SK-N-SH treated with all-trans-retinoic acid at 6 μM for 48 hours (cell line): ENCODE data around the gene RPL19.

Source experiments
- ATAC-seq: fragments of 200-7000 bp; cut with Tn5 transposase; 3 replicates; pipeline ENCODE4 v1.9.1; 2020; ENCODE audit warnings: mild to moderate bottlenecking, moderate library complexity
- ARNTL ChIP-seq: fragments of 450-650 bp; formaldehyde crosslinking; IDR thresholded peaks from 2 replicates; pipeline ENCODE4 v1.5.0; 2020; ENCODE audit warnings: low read depth, mild to moderate bottlenecking, moderate library complexity, borderline replicate concordance
- CSDC2 ChIP-seq: fragments of 250-450 bp; sonication (Bioruptor Pico); IDR thresholded peaks from 2 replicates; pipeline ENCODE4 v1.5.0; 2020; ENCODE audit warnings: mild to moderate bottlenecking, moderate library complexity
- ESRRG ChIP-seq: fragments of 250-450 bp; sonication (Bioruptor Pico); IDR thresholded peaks from 2 replicates; pipeline ENCODE4 v1.6.1; 2021; ENCODE audit warnings: mild to moderate bottlenecking
- GLIS3 ChIP-seq: fragments of 250-450 bp; sonication (Bioruptor Pico); IDR thresholded peaks from 2 replicates; pipeline ENCODE4 v1.5.0; 2020; ENCODE audit warnings: mild to moderate bottlenecking, moderate library complexity
- OSR1 ChIP-seq: fragments of 250-450 bp; sonication (Bioruptor Pico); IDR thresholded peaks from 2 replicates; pipeline ENCODE4 v1.8.0; 2022; ENCODE audit warnings: moderate library complexity, mild to moderate bottlenecking, inconsistent platforms
- RARB ChIP-seq: fragments of 250-450 bp; sonication (Bioruptor Pico); IDR thresholded peaks from 2 replicates; pipeline ENCODE4 v1.8.0; 2021; ENCODE audit warnings: mild to moderate bottlenecking, moderate library complexity
- SNAI2 ChIP-seq: fragments of 250-450 bp; sonication (Bioruptor Pico); IDR thresholded peaks from 2 replicates; pipeline ENCODE4 v1.5.0; 2020; ENCODE audit warnings: mild to moderate bottlenecking, moderate library complexity
- TOX ChIP-seq: fragments of 250-450 bp; sonication (Bioruptor Pico); IDR thresholded peaks from 2 replicates; pipeline ENCODE4 v1.8.0; 2021; ENCODE audit warnings: mild to moderate bottlenecking, moderate library complexity, borderline replicate concordance
- ZC3H10 ChIP-seq: fragments of 250-450 bp; sonication (Bioruptor Pico); IDR thresholded peaks from 2 replicates; pipeline ENCODE4 v1.5.1; 2021; ENCODE audit warnings: mild to moderate bottlenecking, moderate library complexity
- ZFP30 ChIP-seq: fragments of 450-650 bp; formaldehyde crosslinking; IDR thresholded peaks from 2 replicates; pipeline ENCODE4 v1.5.0; 2022; ENCODE audit warnings: mild to moderate bottlenecking, moderate library complexity
- ZNF565 ChIP-seq: fragments of 450-650 bp; formaldehyde crosslinking; conservative IDR thresholded peaks from 2 replicates; pipeline ENCODE4 v1.5.0; 2020; ENCODE audit warnings: low read depth, mild to moderate bottlenecking, moderate library complexity
- ZNF8 ChIP-seq: fragments of 450-650 bp; formaldehyde crosslinking; IDR thresholded peaks from 2 replicates; pipeline ENCODE4 v1.5.0; 2020; ENCODE audit warnings: mild to moderate bottlenecking, moderate library complexity
- TF ChIP-seq, protein P1 (sequence below): fragments of 250-450 bp; sonication (Bioruptor Pico); IDR thresholded peaks from 2 replicates; pipeline ENCODE4 v1.8.0; 2021; ENCODE audit warnings: low read depth, mild to moderate bottlenecking, moderate library complexity, borderline replicate concordance
- TF ChIP-seq, protein P2 (sequence below): fragments of 250-450 bp; sonication (Bioruptor Pico); IDR thresholded peaks from 2 replicates; pipeline ENCODE4 v1.5.0; 2020; ENCODE audit warnings: mild to moderate bottlenecking, moderate library complexity
- TF ChIP-seq, protein P3 (sequence below): fragments of 250-450 bp; sonication (Bioruptor Pico); IDR thresholded peaks from 2 replicates; pipeline ENCODE4 v1.8.0; 2020; ENCODE audit warnings: mild to moderate bottlenecking, moderate library complexity, borderline replicate concordance
- TF ChIP-seq, protein P4 (sequence below): fragments of 250-450 bp; sonication (Bioruptor Pico); IDR thresholded peaks from 2 replicates; pipeline ENCODE4 v1.5.1; 2021; ENCODE audit warnings: mild to moderate bottlenecking, moderate library complexity

Gene RPL19

GRCh38 chr17:39225308-39225958 lies 25.4 kb downstream of the RPL19 start, which contains the start of gene STAC2 (continued):
- TF ChIP-seq, protein P1, sequence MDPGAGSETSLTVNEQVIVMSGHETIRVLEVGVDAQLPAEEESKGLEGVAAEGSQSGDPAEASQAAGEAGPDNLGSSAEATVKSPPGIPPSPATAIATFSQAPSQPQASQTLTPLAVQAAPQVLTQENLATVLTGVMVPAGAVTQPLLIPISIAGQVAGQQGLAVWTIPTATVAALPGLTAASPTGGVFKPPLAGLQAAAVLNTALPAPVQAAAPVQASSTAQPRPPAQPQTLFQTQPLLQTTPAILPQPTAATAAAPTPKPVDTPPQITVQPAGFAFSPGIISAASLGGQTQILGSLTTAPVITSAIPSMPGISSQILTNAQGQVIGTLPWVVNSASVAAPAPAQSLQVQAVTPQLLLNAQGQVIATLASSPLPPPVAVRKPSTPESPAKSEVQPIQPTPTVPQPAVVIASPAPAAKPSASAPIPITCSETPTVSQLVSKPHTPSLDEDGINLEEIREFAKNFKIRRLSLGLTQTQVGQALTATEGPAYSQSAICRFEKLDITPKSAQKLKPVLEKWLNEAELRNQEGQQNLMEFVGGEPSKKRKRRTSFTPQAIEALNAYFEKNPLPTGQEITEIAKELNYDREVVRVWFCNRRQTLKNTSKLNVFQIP (CRISPR knock-in tag) = no peak
- no peak for TF ChIP-seq ZNF8
- TF ChIP-seq SNAI2 (CRISPR knock-in tag) = no peak
- TF ChIP-seq ZNF565 = no peak
- TF ChIP-seq RARB = no peak
- TF ChIP-seq GLIS3 = no peak
- no peak for TF ChIP-seq ESRRG (CRISPR knock-in tag)
- no peak for TF ChIP-seq OSR1 (CRISPR knock-in tag)
- no peak for TF ChIP-seq ZC3H10 (CRISPR knock-in tag)
- TF ChIP-seq ARNTL = no peak

- TF ChIP-seq ZNF8 (no peak), RARB (no peak), SNAI2 (CRISPR knock-in tag) (no peak), GLIS3 (no peak), CSDC2 (CRISPR knock-in tag) (no peak)
- TF ChIP-seq, protein P2, sequence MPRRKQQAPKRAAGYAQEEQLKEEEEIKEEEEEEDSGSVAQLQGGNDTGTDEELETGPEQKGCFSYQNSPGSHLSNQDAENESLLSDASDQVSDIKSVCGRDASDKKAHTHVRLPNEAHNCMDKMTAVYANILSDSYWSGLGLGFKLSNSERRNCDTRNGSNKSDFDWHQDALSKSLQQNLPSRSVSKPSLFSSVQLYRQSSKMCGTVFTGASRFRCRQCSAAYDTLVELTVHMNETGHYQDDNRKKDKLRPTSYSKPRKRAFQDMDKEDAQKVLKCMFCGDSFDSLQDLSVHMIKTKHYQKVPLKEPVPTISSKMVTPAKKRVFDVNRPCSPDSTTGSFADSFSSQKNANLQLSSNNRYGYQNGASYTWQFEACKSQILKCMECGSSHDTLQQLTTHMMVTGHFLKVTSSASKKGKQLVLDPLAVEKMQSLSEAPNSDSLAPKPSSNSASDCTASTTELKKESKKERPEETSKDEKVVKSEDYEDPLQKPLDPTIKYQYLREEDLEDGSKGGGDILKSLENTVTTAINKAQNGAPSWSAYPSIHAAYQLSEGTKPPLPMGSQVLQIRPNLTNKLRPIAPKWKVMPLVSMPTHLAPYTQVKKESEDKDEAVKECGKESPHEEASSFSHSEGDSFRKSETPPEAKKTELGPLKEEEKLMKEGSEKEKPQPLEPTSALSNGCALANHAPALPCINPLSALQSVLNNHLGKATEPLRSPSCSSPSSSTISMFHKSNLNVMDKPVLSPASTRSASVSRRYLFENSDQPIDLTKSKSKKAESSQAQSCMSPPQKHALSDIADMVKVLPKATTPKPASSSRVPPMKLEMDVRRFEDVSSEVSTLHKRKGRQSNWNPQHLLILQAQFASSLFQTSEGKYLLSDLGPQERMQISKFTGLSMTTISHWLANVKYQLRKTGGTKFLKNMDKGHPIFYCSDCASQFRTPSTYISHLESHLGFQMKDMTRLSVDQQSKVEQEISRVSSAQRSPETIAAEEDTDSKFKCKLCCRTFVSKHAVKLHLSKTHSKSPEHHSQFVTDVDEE (CRISPR knock-in tag) = no peak
- ATAC-seq = peak; percentile 82
Measured at GRCh38 chr17:39225959-39226683, 26.0 kb downstream of the RPL19 start.

GRCh38 chr17:39227364-39227919 lies 27.4 kb downstream of the RPL19 start:
- no peak for ATAC-seq
- TF ChIP-seq, protein P3, sequence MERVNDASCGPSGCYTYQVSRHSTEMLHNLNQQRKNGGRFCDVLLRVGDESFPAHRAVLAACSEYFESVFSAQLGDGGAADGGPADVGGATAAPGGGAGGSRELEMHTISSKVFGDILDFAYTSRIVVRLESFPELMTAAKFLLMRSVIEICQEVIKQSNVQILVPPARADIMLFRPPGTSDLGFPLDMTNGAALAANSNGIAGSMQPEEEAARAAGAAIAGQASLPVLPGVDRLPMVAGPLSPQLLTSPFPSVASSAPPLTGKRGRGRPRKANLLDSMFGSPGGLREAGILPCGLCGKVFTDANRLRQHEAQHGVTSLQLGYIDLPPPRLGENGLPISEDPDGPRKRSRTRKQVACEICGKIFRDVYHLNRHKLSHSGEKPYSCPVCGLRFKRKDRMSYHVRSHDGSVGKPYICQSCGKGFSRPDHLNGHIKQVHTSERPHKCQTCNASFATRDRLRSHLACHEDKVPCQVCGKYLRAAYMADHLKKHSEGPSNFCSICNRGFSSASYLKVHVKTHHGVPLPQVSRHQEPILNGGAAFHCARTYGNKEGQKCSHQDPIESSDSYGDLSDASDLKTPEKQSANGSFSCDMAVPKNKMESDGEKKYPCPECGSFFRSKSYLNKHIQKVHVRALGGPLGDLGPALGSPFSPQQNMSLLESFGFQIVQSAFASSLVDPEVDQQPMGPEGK = no peak
- TF ChIP-seq ZNF8 (no peak), TOX (CRISPR knock-in tag) (no peak), GLIS3 (no peak), ZNF565 (no peak), ZFP30 (CRISPR knock-in tag) (no peak), CSDC2 (CRISPR knock-in tag) (no peak)
- TF ChIP-seq, protein P2 (CRISPR knock-in tag) = no peak
- TF ChIP-seq, protein P4, sequence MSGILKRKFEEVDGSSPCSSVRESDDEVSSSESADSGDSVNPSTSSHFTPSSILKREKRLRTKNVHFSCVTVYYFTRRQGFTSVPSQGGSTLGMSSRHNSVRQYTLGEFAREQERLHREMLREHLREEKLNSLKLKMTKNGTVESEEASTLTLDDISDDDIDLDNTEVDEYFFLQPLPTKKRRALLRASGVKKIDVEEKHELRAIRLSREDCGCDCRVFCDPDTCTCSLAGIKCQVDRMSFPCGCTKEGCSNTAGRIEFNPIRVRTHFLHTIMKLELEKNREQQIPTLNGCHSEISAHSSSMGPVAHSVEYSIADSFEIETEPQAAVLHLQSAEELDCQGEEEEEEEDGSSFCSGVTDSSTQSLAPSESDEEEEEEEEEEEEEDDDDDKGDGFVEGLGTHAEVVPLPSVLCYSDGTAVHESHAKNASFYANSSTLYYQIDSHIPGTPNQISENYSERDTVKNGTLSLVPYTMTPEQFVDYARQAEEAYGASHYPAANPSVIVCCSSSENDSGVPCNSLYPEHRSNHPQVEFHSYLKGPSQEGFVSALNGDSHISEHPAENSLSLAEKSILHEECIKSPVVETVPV = no peak
